Ovary (tissue), 9 donors: ENCODE measurements around the gene TAF13. TPM values are rescaled to one million over a fixed set of nuclear protein-coding genes. Genes with fewer than 3 reads are reported as not detected.

Experiments
- DNase-seq, 5 donors: peaks; one replicate each; pipeline ENCODE4 v3.0.0-alpha.2; 2019 to 2020
- H3K27ac ChIP-seq, 2 donors: fragments of 200-600 bp; one replicate each; pipeline versions ENCODE4 v1.5.1 to v1.8.0; 2019 to 2022
- H3K27me3 ChIP-seq: fragments of 200-600 bp; one replicate; pipeline ENCODE4 v1.8.0; 2022
- H3K36me3 ChIP-seq: fragments of 200-600 bp; sonication (generic); one replicate; pipeline ENCODE4 v1.5.1; 2019
- H3K4me1 ChIP-seq: one replicate; pipeline ENCODE4 v1.8.1; 2013; ENCODE audit warnings: mild to moderate bottlenecking, moderate library complexity; ENCODE audit not compliant: insufficient read depth
- H3K4me3 ChIP-seq: fragments of 200-600 bp; sonication (generic); one replicate; pipeline ENCODE4 v1.5.1; 2017
- H3K9me3 ChIP-seq, 2 donors: fragments of 200-600 bp in 1 of 2; sonication (generic) in 1 of 2; one replicate each; pipeline versions ENCODE4 v1.5.1 to v1.8.1; 2013 to 2019; ENCODE audit warnings: mild to moderate bottlenecking in 1 of 2, moderate library complexity in 1 of 2
- CTCF ChIP-seq, 3 donors: fragments of 450-650 bp in 2 of 3; fragments of 200-600 bp in 1 of 3; IDR thresholded peaks; one replicate each; pipeline versions ENCODE4 v1.5.1 to v1.8.0; 2016 to 2022; ENCODE audit warnings: antibody characterized with exemption in 3 of 3, mild to moderate bottlenecking in 1 of 3
- EP300 ChIP-seq: sonication (generic); formaldehyde crosslinking; IDR thresholded peaks from one replicate; pipeline ENCODE4 v1.6.1; 2017; ENCODE audit warnings: antibody characterized with exemption
- POLR2A ChIP-seq: fragments of 450-650 bp; IDR thresholded peaks from one replicate; pipeline ENCODE4 v1.6.1; 2017; ENCODE audit warnings: antibody characterized with exemption, mild to moderate bottlenecking, moderate library complexity
- WGBS, 3 donors: extraction: QIAGEN DNeasy Blood & Tissue Kit in 1 of 3; methylation state at CpG; one replicate each; pipeline versions ENCODE4 v1.1.5 to v1.1.7; 2013 to 2017; 5-methylcytosine and 5-hydroxymethylcytosine counted together
- intact Hi-C, 4 donors: fragments of 100-400 bp; cut with DNase I; formaldehyde crosslinking; loops; one replicate each; pipeline versions ENCODE4 v1.11.0 to v1.15.1; 2022 to 2023
- polyA plus RNA-seq, 2 donors: library from polyadenylated mRNA; stranded (reverse); fragments of 200-250 nt in 1 of 2; fragments of 350-450 nt in 1 of 2; fragmentation: Illumina TruSeq in 1 of 2; extraction: RNeasy Lipid Tissue Mini Kit (QIAGEN cat#74804) in 1 of 2; gene quantifications; one replicate each; pipeline ENCODE4 v1.2.3, GENCODE V29; 2013 to 2014
- total RNA-seq, 7 donors: library from RNA; depleted of rRNA in 2 of 7; stranded (reverse); fragments of >200 nt in 2 of 7; fragmentation: NEBNext Ultra II Directional in 3 of 7; extraction: Animal tissue kit (Norgen Biotek cat#: 25700) in 3 of 7; gene quantifications; one replicate each; pipeline versions ENCODE4 v1.1.0 to v1.2.4, GENCODE V29; 2016 to 2023
- donor health status: DM: no; HTN: no; CAD: no; lungs with moderate emphysema.
- donor health status: DM: no; HTN: no; CAD: no.
- donor health status: Bipolar disorder and iron deficiency.
- donor health status: DM: yes; HTN: yes; CAD: no.
- donor health status: DM: no; HTN: no; CAD: no.
- donor health status: DM: yes; HTN: yes; CAD: no.

TAF13 gene
- total and polyA plus RNA-seq, 9 donors = 6.6 to 29.2 (median 19.5) TPM

DNA sequence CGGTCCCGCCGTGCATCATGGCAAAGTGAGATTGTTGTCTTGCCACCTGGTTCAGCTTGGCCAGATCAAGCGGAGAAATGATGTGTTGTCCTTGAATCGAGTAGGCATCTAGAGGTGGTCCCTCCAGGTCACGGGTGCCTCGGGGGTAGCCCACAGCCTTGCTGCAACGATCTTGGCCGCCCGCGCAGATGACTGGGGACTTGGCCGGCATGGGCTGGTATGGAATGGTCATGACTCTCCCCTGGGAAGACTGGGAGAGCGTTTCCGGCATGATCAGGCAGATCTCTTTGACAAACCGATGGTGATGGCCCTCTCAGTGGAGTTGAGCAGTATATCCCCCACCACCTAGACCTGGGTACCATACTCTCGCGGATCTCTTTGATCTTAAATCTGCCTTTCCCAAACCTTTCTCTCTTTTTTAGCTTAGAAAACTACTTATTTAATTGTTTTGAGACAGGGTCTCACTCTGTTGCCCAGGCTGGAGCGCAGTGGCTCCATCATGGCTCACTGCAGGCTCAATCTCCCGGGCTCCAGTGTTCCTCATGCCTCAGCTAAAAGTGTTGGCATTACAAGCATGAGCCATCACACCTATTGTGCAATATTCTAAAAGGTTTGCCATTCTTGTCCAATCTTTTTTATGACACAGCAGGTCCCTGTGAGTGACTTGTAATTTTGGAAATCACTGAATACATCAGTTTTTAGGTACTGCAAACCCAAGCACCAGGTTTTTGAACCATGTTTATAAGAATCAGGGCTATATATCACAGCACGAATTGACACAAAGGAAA, 28.8 kb upstream of the TAF13 start:
- Histone ChIP-seq H3K27me3 (no peaks in the 10 kb centered on the region), H3K4me1 (no peaks in the 10 kb centered on the region), H3K4me3 (no peak overlapping the region), H3K36me3 (no peaks in the 10 kb centered on the region), H3K9me3 (no peaks in the 10 kb centered on the region), H3K27ac (no peak overlapping the region)
- TF ChIP-seq CTCF (IDR thresholded peaks at IDR 0.05) (no peak), EP300 (no peak), POLR2A (no peak)
- DNase-seq = no peak
- WGBS, 3 donors = 84 to 89% (median 89%) methylated on average over 20 of the region's 20 CpGs
- intact Hi-C loops = no loop called here

GRCh38 chr1:109099938-109100773, 24.4 kb upstream of the TAF13 start:
- intact Hi-C loops = loop anchor here in 2 of 4 donors (5.0 to 10.0 kb wide), 2 partner anchors 58 to 145 kb away; partner anchors contain the start of gene WDR47 (in 1 of the 2)
- no peaks in the 10 kb centered on the region for H3K4me1 ChIP-seq
- H3K27me3 ChIP-seq = no peaks in the 10 kb centered on the region
- H3K36me3 ChIP-seq = no peaks in the 10 kb centered on the region
- H3K9me3 ChIP-seq = no peaks in the 10 kb centered on the region
- TF ChIP-seq EP300 = no peak
- peak; percentile 85 to 94 (median 89) for TF ChIP-seq CTCF (IDR thresholded peaks at IDR 0.05)
- peak; percentile 99 for TF ChIP-seq POLR2A
- peak; percentile 96 to 98 (median 97) for DNase-seq
- H3K27ac ChIP-seq = peak overlapping the region; percentile 93
- H3K4me3 ChIP-seq = peak overlapping the region; percentile 79
- 0% methylated on average over 74 to 77 of the region's 77 CpGs for WGBS, 3 donors

DNA sequence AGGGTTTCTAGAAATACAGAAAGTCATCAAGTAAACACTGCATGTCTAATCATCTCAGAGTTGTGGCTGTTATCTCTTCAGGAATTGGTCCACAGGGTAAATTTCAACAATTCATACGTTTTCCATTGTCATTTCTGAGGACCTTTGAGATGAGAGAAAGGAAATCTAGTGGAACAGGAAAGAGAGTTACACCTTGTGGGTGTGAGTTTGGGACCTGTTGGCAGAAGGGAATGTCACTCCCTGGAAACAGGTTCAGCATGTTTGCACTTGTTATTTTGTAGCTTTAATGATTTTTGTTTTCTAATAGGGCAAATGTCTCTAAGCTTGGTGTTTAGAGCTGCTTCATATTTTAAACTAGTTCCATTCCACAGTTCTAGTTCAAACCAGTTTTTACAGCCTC, 20.3 kb upstream of the TAF13 start:
- no peak overlapping the region for H3K27ac ChIP-seq
- 23 to 42% (median 32%) methylated on average over 1 of the region's 1 CpG for WGBS, 3 donors
- DNase-seq = no peak
- H3K9me3 ChIP-seq = no peaks in the 10 kb centered on the region
- TF ChIP-seq POLR2A (no peak), CTCF (IDR thresholded peaks at IDR 0.05) (no peak), EP300 (no peak)
- no peaks in the 10 kb centered on the region for H3K27me3 ChIP-seq
- H3K36me3 ChIP-seq = no peaks in the 10 kb centered on the region
- intact Hi-C loops = loop anchor here in 2 of 4 donors (5.0 to 10.0 kb wide), 2 partner anchors 54 to 141 kb away; partner anchors contain the start of gene WDR47 (in 1 of the 2)
- H3K4me3 ChIP-seq = no peak overlapping the region
- peaks cover 2% of the 10 kb centered on the region for H3K4me1 ChIP-seq

GRCh38 chr1:109095631-109096030, 19.8 kb upstream of the TAF13 start:
- Histone ChIP-seq H3K27me3 (no peaks in the 10 kb centered on the region), H3K27ac (no peak overlapping the region), H3K36me3 (no peaks in the 10 kb centered on the region), H3K4me3 (no peak overlapping the region), H3K4me1 (peaks cover 2% of the 10 kb centered on the region), H3K9me3 (no peaks in the 10 kb centered on the region)
- 94 to 100% (median 96%) methylated on average over 1 of the region's 1 CpG for WGBS, 3 donors
- no peak for DNase-seq
- intact Hi-C loops = loop anchor here in 2 of 4 donors (5.0 to 10.0 kb wide), 2 partner anchors 53 to 141 kb away; partner anchors contain the start of gene WDR47 (in 1 of the 2)
- no peak for TF ChIP-seq EP300
- no peak for TF ChIP-seq CTCF (IDR thresholded peaks at IDR 0.05)
- no peak for TF ChIP-seq POLR2A
